H7 (cell line): ENCODE results near the gene ZNF792. TPM values are rescaled to one million over a fixed set of nuclear protein-coding genes. Genes with fewer than 3 reads are reported as not detected.
"Not testable (repeated sequence)": the region's sequence is repeated elsewhere in the genome, so short reads cannot be mapped to it uniquely, and the experiment has no call there.

Experiments
- DNase-seq: peaks from one replicate; pipeline ENCODE4 v3.0.0; 2012
- H3K27me3 ChIP-seq: 2 replicates; pipeline ENCODE4 v1.6.0; 2011; ENCODE audit warnings: mild to moderate bottlenecking, low read length; ENCODE audit not compliant: control insufficient read depth, insufficient read depth
- H3K36me3 ChIP-seq: replicated peaks from 2 replicates; pipeline ENCODE4 v1.5.1; 2011; ENCODE audit warnings: low read length; ENCODE audit not compliant: control insufficient read depth, insufficient read depth
- H3K4me3 ChIP-seq: 2 replicates; pipeline ENCODE4 v1.5.1; 2011; ENCODE audit warnings: low read depth, mild to moderate bottlenecking, control low read depth, low read length, moderate library complexity; ENCODE audit not compliant: insufficient read depth
- total RNA-seq: library from RNA; depleted of rRNA; stranded (reverse); fragments of >200 nt; shearing (Covaris generic); gene quantifications from 2 replicates; pipeline ENCODE4 v1.2.3, GENCODE V29; 2014; rRNA removed

The ZNF792 gene
- total RNA-seq = 16.7 and 18.0 TPM in 2 replicates

- DNase-seq = peak; percentile 91
- Histone ChIP-seq H3K36me3 (peaks cover 12% of the 10 kb centered on the region), H3K4me3 (peak within 1 kb of the TSS; percentile 93), H3K27me3 (no peaks in the 10 kb centered on the region; the same call in none of the 2 replicates)
Observed at GRCh38 chr19:34963573-34964406, at the start of gene ZNF792. ZNF792 (minus strand) TSS chr19:34964229; CDS start chr19:34963662, 567 bp downstream.

DNA sequence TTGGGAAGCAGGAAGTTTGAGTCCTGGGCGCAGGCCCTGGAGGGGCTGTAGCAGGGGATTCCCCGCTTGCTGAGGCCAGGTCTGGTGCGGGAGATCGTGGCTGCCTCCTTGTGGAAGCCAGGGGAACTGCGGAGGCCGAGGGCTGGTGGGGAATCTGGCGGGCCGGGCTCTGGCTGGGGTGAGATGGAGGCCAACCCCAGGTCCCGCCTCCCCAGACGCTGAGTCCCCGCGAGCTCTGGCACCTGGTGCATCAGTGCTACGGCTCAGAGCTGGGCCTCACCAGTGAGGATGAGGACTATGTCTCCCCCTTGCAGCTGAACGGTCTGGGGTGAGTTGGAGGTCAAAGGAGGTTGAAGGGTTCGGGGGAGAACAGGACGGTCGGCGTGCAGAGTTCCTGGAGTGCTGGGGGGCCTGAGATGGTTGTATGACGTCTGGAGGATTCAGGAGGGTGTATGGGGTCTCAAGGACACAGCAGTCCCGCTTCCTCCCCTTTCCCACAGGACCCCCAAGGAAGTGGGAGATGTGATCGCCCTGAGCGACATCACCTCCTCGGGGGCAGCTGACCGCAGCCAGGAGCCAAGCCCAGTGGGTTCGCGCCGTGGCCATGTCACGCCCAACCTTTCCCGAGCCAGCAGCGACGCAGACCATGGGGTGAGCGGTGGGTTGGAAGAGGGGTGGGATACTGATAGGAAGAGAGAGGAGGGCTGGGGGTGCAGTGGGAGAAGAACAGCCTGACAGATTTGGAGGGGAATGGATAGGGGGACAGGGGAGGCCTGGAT is 49.2 kb upstream of the ZNF792 start:
- peak; percentile 99 for DNase-seq
- Histone ChIP-seq H3K36me3 (peaks cover 73% of the 10 kb centered on the region), H3K4me3 (no peak overlapping the region), H3K27me3 (no peaks in the 10 kb centered on the region)

DNA sequence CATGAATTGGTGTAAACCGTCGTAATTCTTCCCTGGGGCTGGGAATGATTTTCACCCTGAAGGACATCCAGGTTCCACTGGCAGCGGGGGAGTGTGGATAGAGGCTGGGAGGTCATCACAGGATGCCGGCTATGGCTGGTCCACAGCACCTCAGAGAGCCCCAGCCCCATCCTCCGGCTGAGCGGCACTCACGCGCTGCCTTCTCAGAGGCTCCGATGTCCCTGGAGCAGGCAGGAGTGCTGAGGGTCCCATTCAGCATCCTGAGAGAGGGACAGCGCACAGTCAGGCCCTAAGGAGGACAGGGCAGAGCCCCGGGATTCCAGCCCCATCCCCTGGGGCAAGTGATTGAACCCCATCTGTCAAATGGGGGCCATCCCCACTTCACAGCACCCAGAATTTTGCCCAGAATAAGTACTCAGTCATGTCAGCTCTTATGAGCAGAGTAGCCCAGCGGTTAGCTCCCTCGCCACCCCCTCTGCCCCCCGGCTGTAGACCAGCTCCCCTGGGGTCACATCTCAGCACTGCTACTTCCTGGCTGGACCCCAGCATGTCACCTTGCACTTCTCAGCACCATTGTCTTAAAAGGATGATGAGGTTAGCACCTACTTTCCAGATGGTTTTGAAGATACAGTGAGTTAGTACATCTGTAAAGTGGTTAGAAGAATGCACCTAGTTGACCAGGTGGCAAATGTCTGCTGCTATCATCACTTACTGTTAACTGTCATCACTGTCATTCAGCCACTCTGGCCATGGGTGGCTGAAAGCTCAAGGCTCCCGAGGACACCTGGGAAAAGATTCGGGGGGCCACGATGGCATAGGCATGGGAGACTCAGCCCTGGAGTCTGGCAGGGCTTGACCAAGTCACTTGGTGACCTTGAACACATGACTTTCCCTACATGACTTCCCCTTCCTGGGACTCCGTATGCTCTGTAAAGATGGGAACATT is 48.0 kb upstream of the ZNF792 start:
- H3K4me3 ChIP-seq = no peak overlapping the region
- peaks cover 65% of the 10 kb centered on the region for H3K36me3 ChIP-seq
- DNase-seq = no peak
- no peaks in the 10 kb centered on the region for H3K27me3 ChIP-seq

DNA sequence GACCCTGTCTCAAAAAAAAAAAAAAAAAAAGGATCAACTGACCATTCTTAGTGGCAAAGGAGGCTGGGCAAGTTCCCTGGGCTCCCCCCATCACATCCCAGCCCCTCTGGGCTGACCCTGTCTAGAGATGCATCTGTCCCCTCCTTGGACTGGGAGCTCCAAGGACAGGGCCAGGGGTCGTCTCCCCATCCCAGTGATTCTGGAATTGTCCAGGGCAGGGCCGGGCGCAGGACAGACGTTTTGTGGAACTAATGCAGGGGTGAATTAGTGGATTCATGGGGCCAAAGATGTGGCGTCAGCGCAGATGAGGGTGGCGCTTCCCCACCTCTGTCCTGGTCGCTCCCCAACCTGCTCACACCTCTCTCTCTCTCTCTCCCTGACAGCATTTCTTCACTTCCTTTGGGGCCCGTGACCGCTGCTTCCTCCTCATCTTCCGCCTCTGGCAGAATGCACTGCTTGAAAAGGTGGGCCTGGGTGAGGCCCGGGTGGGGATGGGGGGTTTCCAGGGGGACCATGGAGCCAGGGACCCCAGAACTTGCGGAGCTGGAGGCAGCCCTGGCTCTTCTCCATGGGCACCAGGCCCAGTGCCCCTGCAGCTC is 47.2 kb upstream of the ZNF792 start:
- Histone ChIP-seq H3K27me3 (no peaks in the 10 kb centered on the region), H3K36me3 (peaks cover 64% of the 10 kb centered on the region), H3K4me3 (no peak overlapping the region)
- no peak for DNase-seq

DNA sequence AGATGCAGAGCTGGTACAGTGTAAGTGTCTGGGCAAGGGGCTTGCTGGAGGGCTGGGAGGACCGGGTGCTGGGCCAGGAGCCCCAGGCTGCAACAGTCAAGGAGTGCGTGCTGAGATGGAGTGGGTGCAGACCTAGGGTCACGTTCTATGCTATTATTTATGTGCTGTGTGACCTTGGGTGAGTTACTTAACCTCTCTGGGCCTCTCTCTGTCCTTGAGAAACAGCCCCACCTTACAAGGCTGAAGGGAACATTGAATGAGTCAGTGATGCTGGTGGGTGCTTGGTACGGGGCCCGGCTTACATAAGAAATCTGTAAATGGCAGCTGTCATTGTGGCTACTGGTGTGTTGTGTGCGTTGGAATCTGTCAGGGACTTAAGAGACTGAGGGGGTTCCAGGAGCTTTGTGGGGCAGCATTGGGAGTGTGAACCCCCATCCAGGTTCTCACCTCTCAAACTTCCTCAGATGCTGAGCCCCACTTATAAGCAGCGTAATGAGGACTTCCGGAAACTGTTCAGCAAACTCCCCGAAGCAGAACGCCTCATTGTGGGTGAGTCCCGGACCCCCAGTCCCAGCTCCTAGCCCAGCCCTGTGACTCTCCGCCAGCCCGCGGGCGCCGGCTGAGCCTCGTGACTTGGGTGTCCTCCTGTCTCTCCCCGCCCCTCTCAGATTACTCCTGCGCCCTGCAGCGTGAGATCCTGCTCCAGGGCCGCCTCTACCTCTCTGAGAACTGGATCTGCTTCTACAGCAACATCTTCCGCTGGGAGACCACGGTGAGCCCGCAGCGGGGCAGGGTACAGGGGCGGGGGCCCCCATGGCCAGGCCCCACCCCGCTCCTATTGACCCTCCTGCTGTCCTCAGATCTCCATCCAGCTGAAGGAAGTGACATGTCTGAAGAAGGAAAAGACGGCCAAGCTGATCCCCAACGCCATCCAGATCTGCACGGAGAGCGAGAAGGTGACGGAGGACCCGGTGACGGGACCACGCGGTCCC is 45.7 kb upstream of the ZNF792 start:
- peaks cover 59% of the 10 kb centered on the region for H3K36me3 ChIP-seq
- no peaks in the 10 kb centered on the region for H3K27me3 ChIP-seq
- no peak overlapping the region for H3K4me3 ChIP-seq
- peak; percentile 52 for DNase-seq

- H3K27me3 ChIP-seq = no peaks in the 10 kb centered on the region
- DNase-seq = no peak
- H3K36me3 ChIP-seq = peaks cover 57% of the 10 kb centered on the region
- no peak overlapping the region for H3K4me3 ChIP-seq
Observed at GRCh38 chr19:35008891-35009341, 44.9 kb upstream of the ZNF792 start.

DNA sequence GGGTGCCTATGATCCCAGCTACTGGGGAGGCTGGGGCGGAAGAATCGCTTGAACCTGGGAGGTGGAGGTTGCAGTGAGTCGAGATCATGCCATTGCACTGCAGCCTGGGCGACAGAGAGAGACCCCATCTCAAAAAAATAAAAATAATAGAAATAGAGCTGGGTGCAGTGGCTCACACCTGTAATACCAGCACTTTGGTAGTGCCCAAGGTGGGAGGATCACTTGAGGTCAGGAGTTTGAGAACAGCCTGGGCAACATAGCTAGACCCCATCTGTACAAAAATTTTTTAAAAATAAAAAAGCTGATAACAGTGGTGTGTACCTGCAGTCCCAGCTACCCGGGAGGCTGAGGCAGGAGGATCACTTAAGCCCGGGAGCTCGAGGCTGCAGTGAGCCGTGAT is 43.4 kb upstream of the ZNF792 start:
- peaks cover 51% of the 10 kb centered on the region for H3K36me3 ChIP-seq
- not testable (repeated sequence) for H3K4me3 ChIP-seq, H3K27me3 ChIP-seq, DNase-seq

DNA sequence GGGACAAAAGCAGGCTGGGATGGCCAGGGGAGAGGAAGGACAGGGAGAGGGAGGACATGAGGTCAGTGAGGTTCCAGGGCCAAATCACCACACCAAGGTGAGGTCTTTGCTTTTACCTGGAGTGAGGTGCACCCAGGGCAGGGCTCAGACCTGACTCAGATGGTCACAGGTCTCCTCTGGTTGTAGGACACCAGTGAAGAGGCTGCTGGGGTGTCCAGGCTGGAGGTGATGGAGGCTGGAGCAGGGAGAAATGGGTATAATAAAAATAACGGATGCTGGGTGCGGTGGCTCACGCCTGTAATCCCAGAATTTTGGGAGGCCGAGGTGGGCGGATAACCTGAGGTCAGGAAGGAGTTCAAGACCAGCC is 43.0 kb upstream of the ZNF792 start:
- H3K4me3 ChIP-seq = no peak overlapping the region
- H3K27me3 ChIP-seq = no peaks in the 10 kb centered on the region
- no peak for DNase-seq
- peaks cover 49% of the 10 kb centered on the region for H3K36me3 ChIP-seq

- no peak overlapping the region for H3K4me3 ChIP-seq
- no peak for DNase-seq
- peaks cover 45% of the 10 kb centered on the region for H3K36me3 ChIP-seq
- no peaks in the 10 kb centered on the region for H3K27me3 ChIP-seq
Observed at GRCh38 chr19:35006342-35006998, 42.4 kb upstream of the ZNF792 start.

GRCh38 chr19:35006007-35006341 is 41.9 kb upstream of the ZNF792 start:
- peaks cover 43% of the 10 kb centered on the region for H3K36me3 ChIP-seq
- not testable (repeated sequence) for H3K4me3 ChIP-seq, DNase-seq, H3K27me3 ChIP-seq

DNA sequence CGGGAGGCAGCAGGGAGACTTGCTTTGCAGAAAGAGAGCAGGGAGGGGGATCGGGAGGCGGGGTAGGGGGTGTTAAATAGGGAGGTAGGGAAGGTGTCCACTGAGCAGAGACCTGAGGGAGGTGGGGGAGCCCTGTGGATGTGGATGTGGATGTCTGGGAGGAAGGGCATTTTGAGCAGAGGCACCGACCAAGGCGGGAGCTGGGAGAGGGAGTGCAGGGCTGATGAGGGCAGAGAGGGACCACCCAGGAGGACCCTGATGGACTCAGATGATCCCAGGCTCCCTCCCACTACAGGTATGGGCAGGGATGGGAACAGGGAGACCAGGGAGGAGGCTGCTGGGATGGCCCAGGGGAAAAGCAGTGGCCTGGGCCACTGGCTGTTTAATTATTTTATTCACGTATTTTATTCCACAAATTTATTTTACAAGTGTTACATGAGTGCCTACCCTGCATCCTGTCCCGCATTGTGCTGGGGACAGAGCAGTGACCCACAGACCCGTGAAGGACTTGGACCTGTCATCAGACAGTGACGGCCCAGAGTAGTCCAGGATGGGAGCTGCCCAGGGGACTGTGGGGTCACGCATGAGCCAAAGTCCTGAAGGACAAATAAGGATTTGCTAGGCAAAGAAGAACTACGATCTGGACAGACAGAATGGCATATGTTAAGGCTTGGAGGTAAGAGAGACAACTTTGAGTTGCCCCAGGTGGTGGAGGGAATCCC is 41.4 kb upstream of the ZNF792 start:
- Histone ChIP-seq H3K27me3 (no peaks in the 10 kb centered on the region), H3K36me3 (peaks cover 38% of the 10 kb centered on the region), H3K4me3 (no peak overlapping the region)
- peak; percentile 25 for DNase-seq

DNA sequence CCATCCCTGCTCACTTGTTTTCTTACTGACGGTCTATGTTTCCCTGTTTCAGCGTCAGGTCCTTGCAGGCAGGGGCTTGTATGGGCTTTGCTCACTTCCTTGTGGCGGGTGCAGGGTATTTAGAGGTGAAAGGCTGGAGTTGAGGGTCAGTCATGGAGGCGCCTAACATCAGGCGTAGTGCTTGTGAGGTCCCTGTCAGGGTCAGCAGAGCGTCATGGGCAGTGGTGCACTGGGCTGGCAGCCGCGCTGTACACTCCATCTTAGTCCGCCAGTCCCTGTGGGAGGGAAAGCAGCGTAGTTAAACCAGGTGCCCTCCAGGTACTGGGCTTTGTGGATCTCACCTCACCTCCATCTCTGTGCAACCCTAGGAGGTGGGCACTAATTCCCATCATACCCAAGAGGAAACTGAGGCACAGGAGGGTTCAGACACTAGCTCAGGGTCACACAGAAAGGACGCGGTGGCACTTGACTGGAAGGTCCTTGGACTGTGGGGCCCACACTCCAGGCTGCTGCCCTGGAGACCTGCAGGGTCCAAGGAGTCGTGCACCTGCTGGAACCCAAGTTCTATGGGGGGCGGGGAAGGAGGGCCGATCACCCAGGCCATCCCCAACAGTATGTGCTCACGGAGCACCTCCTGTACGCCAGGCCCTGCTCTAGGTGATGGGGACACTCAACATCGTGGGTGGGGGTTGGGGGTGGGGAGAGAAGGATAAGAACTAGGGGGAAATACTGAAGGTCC is 40.7 kb upstream of the ZNF792 start:
- peaks cover 32% of the 10 kb centered on the region for H3K36me3 ChIP-seq
- no peak overlapping the region for H3K4me3 ChIP-seq
- DNase-seq = peak; percentile 21
- no peaks in the 10 kb centered on the region for H3K27me3 ChIP-seq
